Muscle of arm (tissue), 12 donors: ENCODE measurements around the gene HNRNPH2. TPM values are rescaled to one million over a fixed set of nuclear protein-coding genes. Genes with fewer than 3 reads are reported as not detected.

Experiments
- DNase-seq: peaks from one replicate; pipeline ENCODE4 v3.0.0-alpha.2; 2013
- polyA plus RNA-seq, 12 donors: library from polyadenylated mRNA; unstranded; fragments of 120-200 nt; gene quantifications; one replicate each; pipeline ENCODE4 v1.2.1, GENCODE V29; 2013; ENCODE audit not compliant: insufficient read length in 12 of 12

HNRNPH2 gene
- polyA plus RNA-seq, 12 donors: 52.6 to 85.4 (median 74.1) TPM; not detected in 1

DNA sequence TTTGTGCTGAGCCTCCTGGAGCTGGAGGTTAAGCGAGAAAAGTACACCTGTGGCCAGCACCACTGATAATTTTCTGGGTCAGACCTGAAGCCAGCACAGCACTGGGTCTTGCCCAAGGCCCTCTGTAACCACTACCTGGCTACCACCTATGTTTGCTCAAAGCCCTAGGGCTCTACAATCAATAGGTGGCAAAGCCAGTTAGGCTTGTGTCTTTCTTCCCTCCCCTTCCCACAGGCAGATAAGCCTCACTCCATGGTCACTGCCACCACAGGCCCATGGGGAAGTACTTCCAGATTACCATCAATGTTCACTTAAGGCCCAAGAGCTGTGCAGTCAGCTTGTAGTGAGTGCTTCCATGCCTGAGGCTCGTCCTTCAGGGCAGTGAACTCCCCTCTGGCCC, 42.1 kb downstream of the HNRNPH2 start:
- no peak for DNase-seq

DNA sequence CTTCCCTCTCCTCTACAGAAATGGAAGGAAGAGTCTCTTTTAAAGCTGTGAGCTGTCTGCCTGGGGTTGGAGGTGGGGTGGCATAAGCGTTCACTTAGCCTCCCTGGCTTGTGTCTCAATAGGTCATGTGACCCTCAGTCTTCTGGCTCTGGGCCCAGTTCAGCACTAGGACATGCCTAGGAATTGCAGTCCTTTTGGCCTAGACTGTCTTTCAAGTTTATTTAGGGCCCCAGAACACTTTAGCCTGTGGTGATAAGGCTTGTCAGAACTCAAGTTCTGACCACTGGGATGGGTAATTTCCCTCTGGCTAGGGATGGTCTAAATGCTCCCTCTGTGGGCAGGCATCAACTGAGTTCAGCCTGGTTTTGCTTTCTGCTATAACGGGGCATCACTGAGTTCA, 42.9 kb downstream of the HNRNPH2 start:
- peak; percentile 8 for DNase-seq

DNA sequence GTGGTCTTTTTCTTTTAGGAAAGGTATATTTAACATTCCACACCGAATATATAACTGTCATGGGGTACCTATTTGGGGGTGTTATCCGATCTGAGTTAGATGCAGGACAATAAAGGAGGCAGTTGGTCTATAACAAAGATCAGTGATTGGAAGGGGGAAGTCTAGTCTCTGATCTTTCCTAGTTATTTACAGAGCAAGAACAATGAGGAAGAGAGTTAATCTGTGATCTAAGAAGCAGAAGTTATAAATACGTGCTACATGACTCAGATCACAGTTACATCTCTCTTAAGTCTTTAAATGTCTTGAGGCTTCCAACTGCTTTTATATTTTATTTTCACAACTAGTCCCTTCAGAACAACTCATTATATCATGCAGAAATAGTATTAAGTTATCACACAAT, 44.0 kb downstream of the HNRNPH2 start:
- DNase-seq: no peak

DNA sequence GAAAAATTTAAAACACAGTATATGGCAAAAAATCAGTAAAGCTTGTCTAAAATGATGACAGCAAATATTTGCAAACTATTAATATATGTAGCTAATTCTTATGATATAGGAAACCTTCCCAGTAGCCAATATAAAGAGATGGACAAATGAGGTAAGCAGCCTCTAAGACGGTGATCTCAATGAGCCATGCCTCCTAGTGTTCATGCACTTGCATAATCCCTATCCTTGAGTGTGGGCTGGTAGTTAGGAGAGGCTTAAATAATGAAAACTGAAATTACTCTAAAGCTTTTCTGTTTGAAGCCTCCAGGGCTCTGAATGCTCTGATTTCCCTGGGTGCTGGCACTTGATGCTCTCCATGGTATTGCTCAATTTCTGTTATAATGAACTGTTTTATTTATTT, 52.6 kb downstream of the HNRNPH2 start:
- no peak for DNase-seq

DNA sequence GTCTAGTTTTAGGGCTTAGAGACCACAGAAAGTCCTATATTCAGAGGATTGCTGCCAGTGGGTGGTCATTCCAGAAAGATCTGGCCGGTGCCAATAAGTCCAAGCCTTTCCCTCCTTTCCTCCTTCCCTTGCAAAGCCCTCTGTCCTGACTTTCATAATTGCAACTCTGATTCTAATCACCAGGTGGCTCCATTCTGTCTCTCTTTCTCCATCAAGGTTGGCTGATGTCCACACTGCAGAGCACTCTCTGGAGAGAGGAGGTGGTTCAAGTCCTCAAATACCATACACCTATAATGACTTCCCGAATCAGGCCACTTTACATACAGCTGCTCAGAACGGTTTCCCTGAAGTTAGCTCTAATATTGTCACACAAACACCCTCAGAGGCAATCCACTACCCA, 54.9 kb downstream of the HNRNPH2 start:
- DNase-seq: peak; percentile 0

Other genes with a start within 250 kb of the HNRNPH2 start
- gene DRP2, start 188.4 kb upstream of the HNRNPH2 start, polyA plus RNA-seq: 1 to 10 TPM in 10 of 12 donors, under 1 TPM in 1, not detected in 1; 0.89 to 5.5 (median 2.6) TPM
- under 1 TPM in 9 of 12 donors, not detected in 3; 0.09 to 0.41 (median 0.21) TPM for gene TAF7L, start 116.9 kb upstream of the HNRNPH2 start, polyA plus RNA-seq
- gene TIMM8A, start 59.5 kb upstream of the HNRNPH2 start, polyA plus RNA-seq: 10 to 100 TPM in 9 of 12 donors, 1 to 10 TPM in 2, not detected in 1; 9.1 to 19.5 (median 12.5) TPM
- 10 to 100 TPM in 1 of 12 donors, 1 to 10 TPM in 9, not detected in 2; 1.2 to 10.6 (median 2.5) TPM for gene BTK, start 22.0 kb upstream of the HNRNPH2 start, polyA plus RNA-seq
- gene RPL36A, start 17.2 kb upstream of the HNRNPH2 start, polyA plus RNA-seq: 1,000 to 10,000 TPM in 10 of 12 donors, 100 to 1,000 TPM in 1, not detected in 1; 932 to 1,532 (median 1,212) TPM
- gene GLA, start 297 bp upstream of the HNRNPH2 start, polyA plus RNA-seq: 10 to 100 TPM in 11 of 12 donors, not detected in 1; 11.4 to 21.7 (median 18.8) TPM
- gene ARMCX4, start 77.2 kb downstream of the HNRNPH2 start, polyA plus RNA-seq: 10 to 100 TPM in 11 of 12 donors, not detected in 1; 30.1 to 65.9 (median 45.8) TPM
- 10 to 100 TPM in 11 of 12 donors, not detected in 1; 44.2 to 96.1 (median 84.4) TPM for gene ARMCX1, start 142.3 kb downstream of the HNRNPH2 start, polyA plus RNA-seq
- gene ARMCX6, start 209.8 kb downstream of the HNRNPH2 start, polyA plus RNA-seq: 100 to 1,000 TPM in 7 of 12 donors, 10 to 100 TPM in 4, not detected in 1; 82.7 to 127 (median 110) TPM
- gene ARMCX3, start 214.9 kb downstream of the HNRNPH2 start, polyA plus RNA-seq: 100 to 1,000 TPM in 11 of 12 donors, 10 to 100 TPM in 1; 94.0 to 257 (median 161) TPM